T-helper 1 cell treated with Interleukin-12 subunit alpha and Interleukin-12 subunit beta and Interleukin-4 antibody, amounts not matched to agents 30 μg/mL and 1 μg/mL, for 36 hours (primary cell): Measurements from ENCODE around the gene MLLT3.

Experiments used
- H3K27ac Mint-ChIP-seq: one replicate; pipeline ENCODE4 v1.8.0; 2021; ENCODE audit warnings: mild to moderate bottlenecking, mixed read lengths
- H3K27me3 Mint-ChIP-seq: one replicate; pipeline ENCODE4 v1.8.0; 2021; ENCODE audit warnings: low read depth, mixed read lengths
- H3K36me3 Mint-ChIP-seq: one replicate; pipeline ENCODE4 v1.8.0; 2021; ENCODE audit warnings: low read depth, mixed read lengths
- H3K4me1 Mint-ChIP-seq: one replicate; pipeline ENCODE4 v1.8.0; 2021; ENCODE audit warnings: low read depth, mixed read lengths
- H3K4me3 Mint-ChIP-seq: one replicate; pipeline ENCODE4 v1.8.0; 2021; ENCODE audit warnings: mild to moderate bottlenecking, moderate library complexity, mixed read lengths
- H3K9me3 Mint-ChIP-seq: one replicate; pipeline ENCODE4 v1.8.0; 2021; ENCODE audit warnings: mixed read lengths

MLLT3 gene

GRCh38 chr9:20463823-20464222 is 158.5 kb downstream of the MLLT3 start:
- peaks cover 3% of the 10 kb centered on the region for H3K9me3 Mint-ChIP-seq
- H3K4me3 Mint-ChIP-seq = no peak overlapping the region
- H3K27ac Mint-ChIP-seq = no peak overlapping the region
- H3K36me3 Mint-ChIP-seq = peaks cover 4% of the 10 kb centered on the region
- peaks cover 18% of the 10 kb centered on the region for H3K4me1 Mint-ChIP-seq
- no peaks in the 10 kb centered on the region for H3K27me3 Mint-ChIP-seq

DNA sequence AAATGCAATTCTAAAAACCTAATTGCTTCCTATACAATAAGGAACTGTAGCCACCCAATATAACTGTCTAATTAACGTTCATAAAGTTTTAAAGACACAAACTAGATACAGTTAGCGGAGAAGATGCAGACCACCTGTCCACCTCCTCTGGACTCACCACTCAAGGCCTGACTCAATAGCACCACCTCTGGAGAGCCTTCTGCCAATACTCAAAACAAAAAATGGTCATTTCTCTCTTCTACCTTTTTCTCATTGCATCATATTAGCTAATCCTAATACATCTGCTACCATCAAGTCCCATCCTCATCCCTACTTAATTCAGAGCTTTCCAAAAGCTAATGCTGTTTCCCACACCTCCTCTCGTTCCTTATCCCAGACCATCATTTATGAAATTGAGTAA is 159.9 kb downstream of the MLLT3 start:
- no peak overlapping the region for H3K27ac Mint-ChIP-seq
- H3K27me3 Mint-ChIP-seq = no peaks in the 10 kb centered on the region
- H3K9me3 Mint-ChIP-seq = no peaks in the 10 kb centered on the region
- no peak overlapping the region for H3K4me3 Mint-ChIP-seq
- H3K36me3 Mint-ChIP-seq = peaks cover 6% of the 10 kb centered on the region
- H3K4me1 Mint-ChIP-seq = peaks cover 28% of the 10 kb centered on the region

- Mint-ChIP-seq H3K27ac (no peak overlapping the region), H3K9me3 (no peaks in the 10 kb centered on the region), H3K4me1 (peaks cover 16% of the 10 kb centered on the region), H3K36me3 (peaks cover 20% of the 10 kb centered on the region), H3K27me3 (no peaks in the 10 kb centered on the region), H3K4me3 (no peak overlapping the region)
Measured at GRCh38 chr9:20447291-20447690, 175.0 kb downstream of the MLLT3 start.

- Mint-ChIP-seq H3K36me3 (peaks cover 21% of the 10 kb centered on the region), H3K27me3 (no peaks in the 10 kb centered on the region), H3K4me3 (no peak overlapping the region), H3K9me3 (no peaks in the 10 kb centered on the region), H3K27ac (no peak overlapping the region), H3K4me1 (peaks cover 23% of the 10 kb centered on the region)
Measured at GRCh38 chr9:20446248-20446647, 176.1 kb downstream of the MLLT3 start.

- H3K27ac Mint-ChIP-seq = no peak overlapping the region
- H3K9me3 Mint-ChIP-seq = no peaks in the 10 kb centered on the region
- no peaks in the 10 kb centered on the region for H3K27me3 Mint-ChIP-seq
- H3K4me1 Mint-ChIP-seq = peaks cover 38% of the 10 kb centered on the region
- no peak overlapping the region for H3K4me3 Mint-ChIP-seq
- peaks cover 33% of the 10 kb centered on the region for H3K36me3 Mint-ChIP-seq
Measured at GRCh38 chr9:20442461-20443319, 179.6 kb downstream of the MLLT3 start.

- Mint-ChIP-seq H3K9me3 (no peaks in the 10 kb centered on the region), H3K4me1 (peaks cover 38% of the 10 kb centered on the region), H3K4me3 (no peak overlapping the region), H3K27me3 (no peaks in the 10 kb centered on the region), H3K27ac (no peak overlapping the region), H3K36me3 (peaks cover 30% of the 10 kb centered on the region)
Measured at GRCh38 chr9:20441711-20442423, 180.4 kb downstream of the MLLT3 start.

DNA sequence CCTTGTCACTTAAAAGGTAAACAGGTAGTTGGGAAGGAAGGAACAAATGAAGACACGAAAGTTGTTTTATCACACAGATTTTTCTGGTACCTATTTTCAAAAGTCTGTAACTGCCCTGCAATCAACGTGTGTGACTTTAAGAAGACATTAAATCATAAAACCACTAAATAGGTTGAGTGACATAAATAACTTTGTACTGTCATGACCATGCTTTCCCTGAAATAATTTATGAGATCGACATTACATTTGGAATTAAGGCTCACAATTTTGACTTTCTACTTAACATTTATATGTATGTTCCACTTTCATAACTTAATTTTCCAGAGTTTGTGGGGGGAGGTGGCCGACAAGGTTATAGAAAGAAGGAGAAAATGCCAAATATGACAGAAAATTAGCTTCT is 181.1 kb downstream of the MLLT3 start:
- Mint-ChIP-seq H3K4me1 (peaks cover 35% of the 10 kb centered on the region), H3K4me3 (no peak overlapping the region), H3K9me3 (no peaks in the 10 kb centered on the region), H3K27me3 (no peaks in the 10 kb centered on the region), H3K36me3 (peaks cover 28% of the 10 kb centered on the region), H3K27ac (no peak overlapping the region)

DNA sequence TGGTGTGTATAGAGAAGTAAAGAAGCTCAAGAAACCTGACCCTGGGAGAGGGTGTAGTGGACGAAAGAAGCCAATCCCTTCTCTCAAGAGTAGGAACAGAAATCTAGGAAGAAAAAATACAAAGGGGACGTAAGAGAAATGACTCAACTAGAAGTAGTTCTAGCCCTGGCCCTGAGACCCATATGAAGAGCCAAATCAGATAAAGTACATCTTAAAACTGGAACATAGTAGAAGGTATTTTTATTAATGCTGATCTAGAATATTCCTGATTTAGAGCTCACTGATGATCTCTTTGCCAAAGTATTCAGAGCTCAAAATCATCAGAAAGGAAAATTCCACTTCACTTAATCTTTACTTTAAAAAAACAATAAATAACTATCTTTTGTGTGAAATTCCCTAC is 184.8 kb downstream of the MLLT3 start:
- Mint-ChIP-seq H3K27me3 (no peaks in the 10 kb centered on the region), H3K9me3 (no peaks in the 10 kb centered on the region), H3K4me1 (peaks cover 24% of the 10 kb centered on the region), H3K4me3 (no peak overlapping the region), H3K27ac (no peak overlapping the region), H3K36me3 (peaks cover 21% of the 10 kb centered on the region)

DNA sequence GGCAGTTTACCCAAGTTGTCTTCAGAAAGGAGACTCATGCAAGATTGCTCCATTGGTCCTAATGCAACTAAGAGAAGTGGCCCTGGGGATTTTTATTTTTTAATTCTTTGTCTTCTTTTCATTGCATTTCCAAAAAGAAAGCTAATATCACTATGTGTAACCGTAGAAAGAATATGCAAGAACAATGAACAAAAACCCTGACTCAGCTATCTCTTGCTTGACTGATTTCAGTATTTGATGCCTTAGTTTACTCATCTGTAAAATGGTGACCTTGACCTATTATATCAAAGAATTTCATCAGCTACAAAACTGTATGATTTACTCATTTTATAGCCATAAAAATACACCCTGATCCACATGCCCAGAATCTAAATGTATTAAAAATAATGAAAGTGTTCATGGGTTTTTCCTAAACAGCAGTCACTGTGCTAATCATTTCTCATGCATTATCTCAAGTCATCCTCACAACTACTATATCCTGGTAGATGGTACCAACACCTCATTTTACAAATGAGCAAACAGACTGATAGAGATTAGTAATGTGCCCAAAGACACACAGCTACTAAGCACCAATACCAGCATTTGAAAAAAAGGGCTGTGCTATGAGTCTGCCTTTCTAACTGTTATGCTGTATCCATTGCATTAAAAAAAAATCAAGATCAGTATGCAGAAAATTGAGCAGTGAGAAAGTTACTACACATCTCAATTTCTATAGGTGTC is 185.7 kb downstream of the MLLT3 start:
- H3K36me3 Mint-ChIP-seq = peaks cover 18% of the 10 kb centered on the region
- H3K4me3 Mint-ChIP-seq = no peak overlapping the region
- no peak overlapping the region for H3K27ac Mint-ChIP-seq
- peaks cover 19% of the 10 kb centered on the region for H3K4me1 Mint-ChIP-seq
- H3K9me3 Mint-ChIP-seq = no peaks in the 10 kb centered on the region
- H3K27me3 Mint-ChIP-seq = no peaks in the 10 kb centered on the region

DNA sequence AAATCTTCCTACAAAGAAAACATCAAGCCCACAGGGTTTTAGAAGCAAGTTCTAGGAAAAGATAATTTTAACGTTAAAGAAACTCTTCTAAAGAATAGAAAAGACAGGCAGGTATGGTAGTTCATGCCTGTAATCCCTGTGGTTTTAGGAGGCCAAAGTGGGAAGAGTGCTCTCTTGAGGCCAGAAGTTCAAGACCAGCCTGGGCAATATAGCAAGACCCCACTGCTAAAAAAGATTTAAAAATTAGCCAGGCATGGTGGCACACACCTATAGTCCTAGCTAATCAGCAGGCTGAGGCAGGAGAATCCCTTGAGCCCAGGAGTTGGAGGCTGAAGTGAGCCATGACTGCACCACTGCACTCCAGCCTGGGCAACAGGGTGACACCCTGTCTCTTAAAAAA is 193.3 kb downstream of the MLLT3 start:
- peaks cover 1% of the 10 kb centered on the region for H3K36me3 Mint-ChIP-seq
- H3K9me3 Mint-ChIP-seq = no peaks in the 10 kb centered on the region
- H3K4me3 Mint-ChIP-seq = no peak overlapping the region
- no peaks in the 10 kb centered on the region for H3K27me3 Mint-ChIP-seq
- no peaks in the 10 kb centered on the region for H3K4me1 Mint-ChIP-seq
- no peak overlapping the region for H3K27ac Mint-ChIP-seq

DNA sequence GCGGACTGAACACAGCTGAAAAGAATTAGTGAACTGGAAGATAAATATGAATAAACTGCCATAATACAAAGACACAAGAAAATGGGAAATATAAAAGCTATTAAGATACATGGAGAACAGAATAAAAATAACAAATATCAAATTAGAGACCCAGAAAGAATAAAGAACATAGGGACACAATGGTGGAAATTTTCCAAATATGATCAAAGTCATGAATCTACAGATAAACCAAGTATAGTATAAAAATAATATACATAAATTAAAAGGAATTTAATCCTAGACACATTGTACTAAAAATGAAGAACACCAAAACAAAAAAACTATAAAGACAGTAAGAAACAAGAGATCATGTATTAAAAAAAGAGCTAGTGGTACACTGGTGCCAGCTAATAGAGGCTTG is 194.9 kb downstream of the MLLT3 start:
- peaks cover 2% of the 10 kb centered on the region for H3K36me3 Mint-ChIP-seq
- no peaks in the 10 kb centered on the region for H3K9me3 Mint-ChIP-seq
- no peak overlapping the region for H3K27ac Mint-ChIP-seq
- H3K4me3 Mint-ChIP-seq = no peak overlapping the region
- no peaks in the 10 kb centered on the region for H3K27me3 Mint-ChIP-seq
- peaks cover 2% of the 10 kb centered on the region for H3K4me1 Mint-ChIP-seq

- Mint-ChIP-seq H3K9me3 (no peaks in the 10 kb centered on the region), H3K27me3 (no peaks in the 10 kb centered on the region), H3K27ac (no peak overlapping the region), H3K4me1 (peaks cover 2% of the 10 kb centered on the region), H3K4me3 (no peak overlapping the region), H3K36me3 (peaks cover 1% of the 10 kb centered on the region)
Measured at GRCh38 chr9:20426019-20426418, 196.3 kb downstream of the MLLT3 start.

- Mint-ChIP-seq H3K4me1 (peaks cover 9% of the 10 kb centered on the region), H3K4me3 (no peak overlapping the region), H3K27ac (no peak overlapping the region), H3K9me3 (no peaks in the 10 kb centered on the region), H3K27me3 (no peaks in the 10 kb centered on the region), H3K36me3 (peaks cover 1% of the 10 kb centered on the region)
Measured at GRCh38 chr9:20419533-20419932, 202.8 kb downstream of the MLLT3 start.

DNA sequence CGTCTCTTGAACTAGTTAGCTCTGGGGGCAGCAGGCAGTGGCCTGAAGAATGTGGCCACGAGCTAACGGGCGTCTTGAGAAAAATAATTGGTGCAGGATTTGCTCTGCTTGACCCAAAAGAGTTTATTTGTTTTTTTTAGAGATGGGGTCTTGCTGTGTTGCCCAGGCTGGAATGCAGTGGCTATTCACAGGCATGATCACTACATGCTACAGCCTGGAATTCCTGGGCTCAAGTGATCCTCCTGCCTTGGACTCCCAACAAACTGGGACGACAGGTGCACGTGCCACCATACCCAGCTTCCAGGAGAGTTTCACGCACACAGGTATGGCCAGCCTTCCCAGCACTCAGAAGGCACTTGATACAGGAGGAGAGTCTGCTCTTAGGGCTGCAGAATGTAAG is 203.8 kb downstream of the MLLT3 start:
- H3K27ac Mint-ChIP-seq = no peak overlapping the region
- H3K4me3 Mint-ChIP-seq = no peak overlapping the region
- H3K9me3 Mint-ChIP-seq = no peaks in the 10 kb centered on the region
- peaks cover 9% of the 10 kb centered on the region for H3K36me3 Mint-ChIP-seq
- H3K27me3 Mint-ChIP-seq = no peaks in the 10 kb centered on the region
- H3K4me1 Mint-ChIP-seq = peaks cover 14% of the 10 kb centered on the region
